HG02798 (cell line): ENCODE data around the gene SLC25A6.
A peak's percentile ranks its signal among the peaks of the same experiment; 100 is the strongest.
"Not testable (repeated sequence)": the region's sequence is repeated elsewhere in the genome, so short reads cannot be mapped to it uniquely, and the experiment has no call there.

Source experiments
- ATAC-seq: cut with Tn5 transposase; IDR thresholded peaks from one replicate; pipeline ENCODE4 v1.9.1; 2021; ENCODE audit warnings: mild to moderate bottlenecking; ENCODE audit not compliant: unreplicated experiment, poor library complexity

Gene SLC25A6

DNA sequence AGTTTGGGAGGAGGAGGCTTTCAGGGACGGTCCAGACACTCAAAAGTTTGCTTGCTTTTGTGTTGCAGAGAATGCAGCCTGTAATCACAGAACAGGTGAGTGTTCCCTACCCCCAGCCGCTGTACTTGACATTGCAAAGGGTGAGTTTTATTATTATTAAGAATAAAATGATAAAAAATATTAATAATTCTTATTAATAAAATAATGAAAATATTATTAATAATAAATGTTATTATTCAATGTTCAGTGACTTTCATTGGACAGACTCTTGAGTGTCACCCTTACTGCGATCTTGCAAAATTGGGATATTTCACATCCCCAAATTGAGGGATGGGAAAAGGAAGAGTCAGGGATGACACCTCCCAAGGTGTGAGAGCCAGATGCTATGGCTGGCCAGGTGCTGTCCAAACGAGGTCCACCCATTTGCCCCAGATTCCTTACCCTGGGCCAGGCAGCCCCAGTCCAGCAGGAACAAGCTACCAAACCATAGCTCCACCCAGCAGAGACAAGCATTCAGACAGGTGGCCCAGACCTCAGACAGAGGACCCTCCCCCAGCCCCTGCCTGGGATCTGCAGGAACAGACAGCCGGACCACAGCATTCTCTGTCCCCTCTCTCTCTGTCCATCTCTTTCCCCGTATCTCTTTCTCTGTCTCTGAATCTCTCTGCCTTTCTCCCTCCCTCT is 33.0 kb downstream of the SLC25A6 start:
- no peak for ATAC-seq

DNA sequence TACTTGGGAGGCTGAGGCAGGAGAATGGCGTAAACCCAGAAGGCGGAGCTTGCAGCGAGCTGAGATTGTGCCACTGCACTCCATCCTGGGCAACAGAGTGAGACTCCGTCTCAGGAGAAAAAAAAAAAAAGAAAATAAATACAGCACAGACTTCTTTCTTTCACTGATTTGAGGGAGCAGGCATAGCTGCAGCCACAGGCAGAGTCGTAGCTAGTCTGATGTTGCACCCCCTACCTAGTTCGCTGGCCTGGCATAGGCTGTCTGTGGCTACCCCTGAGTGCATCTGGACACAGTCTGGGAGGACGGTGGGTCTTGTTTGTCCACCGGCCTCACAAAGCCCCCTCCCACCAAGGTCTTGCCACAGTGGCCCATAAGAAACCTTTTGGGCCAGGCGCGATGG is 33.9 kb downstream of the SLC25A6 start:
- ATAC-seq: no peak

GRCh38 chrX:1355131-1356046 is 36.5 kb downstream of the SLC25A6 start:
- ATAC-seq: no peak

DNA sequence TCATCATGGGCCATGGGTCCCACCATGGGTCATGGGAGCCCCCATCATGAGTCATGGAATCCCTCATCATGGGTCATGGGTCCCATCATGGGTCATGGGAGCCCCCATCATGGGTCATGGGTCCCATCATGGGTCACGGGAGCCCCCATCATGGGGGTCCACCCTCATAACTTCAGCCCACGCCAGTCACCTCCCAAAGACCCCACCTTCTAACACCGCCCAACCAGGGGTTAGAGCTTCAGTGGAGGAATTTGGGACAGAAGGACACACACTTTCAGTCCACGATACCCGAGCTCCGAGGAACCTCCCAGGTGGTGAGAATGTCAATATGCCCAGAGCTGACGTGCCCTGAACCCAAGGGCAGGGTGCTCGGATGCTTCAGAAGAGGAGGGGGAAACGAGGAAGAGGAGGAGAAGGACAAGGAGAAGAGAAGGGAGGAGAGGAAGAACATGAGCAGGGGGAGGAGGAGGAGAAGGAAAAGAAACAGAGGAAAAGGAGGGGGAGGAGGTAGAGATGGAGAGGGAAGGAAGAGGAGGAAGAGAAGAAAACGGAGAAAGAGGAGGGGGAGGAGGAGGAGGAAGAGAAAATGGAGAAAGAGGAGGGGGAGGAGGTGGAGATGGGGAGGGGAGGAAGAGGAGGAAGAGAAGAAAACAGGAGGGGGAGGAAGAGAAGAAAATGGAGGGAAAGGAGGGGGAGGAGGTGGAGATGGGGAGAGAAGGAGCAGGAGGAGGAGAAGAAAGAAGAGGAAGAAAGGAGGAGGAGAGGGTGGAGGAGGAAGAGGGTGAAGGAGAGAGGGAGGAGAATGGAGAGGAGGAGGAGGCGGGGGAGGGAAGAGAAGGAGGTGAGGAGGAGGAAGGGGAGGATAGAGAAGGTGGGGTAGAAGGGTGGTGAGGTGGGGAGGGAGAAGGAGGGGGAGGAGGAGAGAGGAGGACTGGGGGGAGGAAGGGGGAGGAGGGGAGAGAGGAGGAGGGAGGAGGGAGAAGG is 37.6 kb downstream of the SLC25A6 start:
- ATAC-seq: peak; percentile 37

- ATAC-seq: no peak
Observed at GRCh38 chrX:1351981-1352714, 39.8 kb downstream of the SLC25A6 start.

DNA sequence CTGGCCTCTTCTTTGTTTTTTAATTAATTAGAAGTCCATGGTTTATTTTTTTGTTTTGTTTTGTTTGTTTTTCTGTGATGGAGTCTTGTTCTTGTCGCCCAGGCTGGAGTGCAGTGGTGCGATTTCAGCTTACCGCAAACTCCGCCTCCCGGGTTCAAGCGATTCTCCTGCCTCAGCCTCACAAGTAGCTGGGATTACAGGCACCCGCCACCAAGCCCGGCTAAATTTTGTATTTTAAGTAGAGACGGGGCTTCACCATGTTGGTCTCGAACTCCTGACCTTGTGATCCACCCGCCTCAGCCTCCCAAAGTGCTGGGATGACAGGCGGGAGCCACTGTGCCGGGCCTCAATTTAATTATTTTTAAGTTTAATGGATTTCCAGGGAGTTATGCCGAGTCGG is 42.3 kb downstream of the SLC25A6 start:
- ATAC-seq: not testable (repeated sequence)

DNA sequence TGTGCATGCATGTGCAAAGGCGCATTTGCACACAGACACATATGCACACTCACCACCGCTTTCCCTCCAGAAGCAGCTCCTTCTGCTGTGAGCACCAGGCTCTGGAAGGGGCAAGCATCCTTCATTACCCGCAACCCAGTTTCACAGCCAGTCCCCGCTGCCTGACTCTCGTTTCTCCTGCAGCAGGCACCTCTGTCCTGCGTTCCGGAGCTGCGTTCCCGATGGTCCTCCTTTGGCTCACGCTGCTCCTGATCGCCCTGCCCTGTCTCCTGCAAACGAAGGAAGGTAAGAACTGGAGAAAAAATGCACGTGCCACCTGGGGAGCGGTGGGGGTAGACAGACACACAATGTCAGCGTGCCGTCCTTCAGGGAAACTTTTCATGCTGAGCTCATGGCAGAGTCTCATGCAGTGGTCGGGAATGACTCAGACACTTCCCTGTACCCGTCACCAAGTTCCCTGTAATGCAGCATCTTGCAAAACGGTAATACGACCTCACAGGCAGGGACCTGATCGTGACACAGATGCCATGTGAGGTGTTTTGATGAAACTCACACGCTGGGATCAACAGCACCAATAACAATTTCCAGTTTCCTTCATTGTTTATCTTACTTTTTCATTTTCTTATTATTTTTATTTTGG is 50.2 kb downstream of the SLC25A6 start:
- no peak for ATAC-seq

- ATAC-seq: peak; percentile 22
Observed at GRCh38 chrX:1336948-1337779, 54.7 kb downstream of the SLC25A6 start.

DNA sequence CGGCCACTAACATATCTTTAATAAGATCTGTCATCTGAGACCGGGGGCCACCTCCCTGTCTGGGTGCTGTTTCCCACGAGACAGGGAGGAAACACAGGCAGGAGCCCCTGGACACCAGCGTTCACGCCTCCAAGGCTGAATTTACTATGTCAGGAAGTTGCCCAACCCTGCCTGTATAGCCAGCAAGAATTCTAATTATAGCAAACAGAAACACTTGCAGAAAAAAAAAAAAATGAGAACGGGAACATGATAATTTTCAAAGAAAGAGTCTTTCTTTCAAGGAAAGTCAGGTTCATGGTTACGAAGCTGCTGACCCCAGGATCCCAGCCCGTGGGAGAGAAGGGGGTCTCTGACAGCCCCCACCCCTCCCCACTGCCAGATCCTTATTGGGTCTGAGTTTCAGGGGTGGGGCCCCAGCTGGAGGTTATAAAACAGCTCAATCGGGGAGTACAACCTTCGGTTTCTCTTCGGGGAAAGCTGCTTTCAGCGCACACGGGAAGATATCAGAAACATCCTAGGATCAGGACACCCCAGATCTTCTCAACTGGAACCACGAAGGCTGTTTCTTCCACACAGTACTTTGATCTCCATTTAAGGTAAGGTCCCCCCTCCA is 55.5 kb downstream of the SLC25A6 start, which contains the start of gene IL3RA:
Gene IL3RA, plus strand, starts transcription at position 455 of the 613 bp plus-strand sequence. CDS start 4,981 bp downstream, outside the sequence.
- ATAC-seq: peak; percentile 64
